GM18951 (cell line): ENCODE data around the gene PPP1R3F.

ENCODE experiments used
- POLR2A ChIP-seq: IDR thresholded peaks from 4 replicates; pipeline ENCODE4 v1.6.1; 2011; ENCODE audit warnings: mild to moderate bottlenecking; ENCODE audit not compliant: insufficient read length, insufficient read depth; ENCODE audit errors: extremely low read depth
- in situ Hi-C: fragments of 300-500 bp; cut with MboI; formaldehyde crosslinking; loops from one replicate; pipeline ENCODE4 v1.12.0; 2022; ENCODE audit warnings: low sequenced_read_pairs, mixed read lengths, inconsistent platforms; ENCODE audit not compliant: unreplicated experiment

The PPP1R3F gene

GRCh38 chrX:49269767-49270248 is at the start of gene PPP1R3F:
Gene PPP1R3F (plus strand): TSS chrX:49269793. CDS start chrX:49269870, 77 bp downstream.
- in situ Hi-C loops = no loop called here
- peak; percentile 70 for TF ChIP-seq POLR2A

GRCh38 chrX:49220100-49220499 is 49.5 kb upstream of the PPP1R3F start:
- no peak for TF ChIP-seq POLR2A
- in situ Hi-C loops = no loop called here

- in situ Hi-C loops = no loop called here
- no peak for TF ChIP-seq POLR2A
Measured at GRCh38 chrX:49221868-49222267, 47.7 kb upstream of the PPP1R3F start.

GRCh38 chrX:49225858-49226257 is 43.7 kb upstream of the PPP1R3F start:
- no peak for TF ChIP-seq POLR2A
- in situ Hi-C loops = no loop called here

GRCh38 chrX:49226946-49227345 is 42.6 kb upstream of the PPP1R3F start:
- in situ Hi-C loops = no loop called here
- no peak for TF ChIP-seq POLR2A

- in situ Hi-C loops = no loop called here
- no peak for TF ChIP-seq POLR2A
Measured at GRCh38 chrX:49227726-49228125, 41.9 kb upstream of the PPP1R3F start.

- in situ Hi-C loops = no loop called here
- no peak for TF ChIP-seq POLR2A
Measured at GRCh38 chrX:49228185-49228584, 41.4 kb upstream of the PPP1R3F start.

- no peak for TF ChIP-seq POLR2A
- in situ Hi-C loops = no loop called here
Measured at GRCh38 chrX:49230500-49231232, 38.9 kb upstream of the PPP1R3F start.

GRCh38 chrX:49231333-49232000 is 38.1 kb upstream of the PPP1R3F start:
- in situ Hi-C loops = no loop called here
- TF ChIP-seq POLR2A = no peak

GRCh38 chrX:49232525-49232924 is 37.1 kb upstream of the PPP1R3F start:
- no peak for TF ChIP-seq POLR2A
- in situ Hi-C loops = no loop called here

GRCh38 chrX:49233176-49233575 is 36.4 kb upstream of the PPP1R3F start, which contains the start of gene CACNA1F:
Gene CACNA1F (minus strand): TSS chrX:49233340. CDS start chrX:49233309, 31 bp downstream.
- in situ Hi-C loops = no loop called here
- no peak for TF ChIP-seq POLR2A

- in situ Hi-C loops = no loop called here
- no peak for TF ChIP-seq POLR2A
Measured at GRCh38 chrX:49233887-49234555, 35.6 kb upstream of the PPP1R3F start.

- in situ Hi-C loops = no loop called here
Measured at GRCh38 chrX:49237060-49237459, 32.5 kb upstream of the PPP1R3F start.

More at GRCh38 chrX:49237060-49237459, 32.5 kb upstream of the PPP1R3F start:
- no peak for TF ChIP-seq POLR2A
